GM18517 (cell line): ENCODE results near the gene CACNA1C.

Experiments used
- ATAC-seq: cut with Tn5 transposase; IDR thresholded peaks from one replicate; pipeline ENCODE4 v1.9.1; 2021; ENCODE audit warnings: mild to moderate bottlenecking, moderate library complexity; ENCODE audit not compliant: unreplicated experiment

Gene CACNA1C

GRCh38 chr12:2270846-2271245, 218.1 kb downstream of the CACNA1C start:
- ATAC-seq = no peak

- no peak for ATAC-seq
Observed at GRCh38 chr12:2271961-2272360, 219.2 kb downstream of the CACNA1C start.

- no peak for ATAC-seq
Observed at GRCh38 chr12:2273288-2273687, 220.5 kb downstream of the CACNA1C start.

- no peak for ATAC-seq
Observed at GRCh38 chr12:2273751-2274150, 221.0 kb downstream of the CACNA1C start.

- ATAC-seq = no peak
Observed at GRCh38 chr12:2274733-2275132, 221.9 kb downstream of the CACNA1C start.

- ATAC-seq = no peak
Observed at GRCh38 chr12:2276288-2277033, 223.7 kb downstream of the CACNA1C start.

GRCh38 chr12:2277492-2278155, 224.8 kb downstream of the CACNA1C start:
- no peak for ATAC-seq

GRCh38 chr12:2281446-2281845, 228.7 kb downstream of the CACNA1C start:
- ATAC-seq = no peak

- ATAC-seq = no peak
Observed at GRCh38 chr12:2282318-2282717, 229.5 kb downstream of the CACNA1C start.

GRCh38 chr12:2283480-2283879, 230.7 kb downstream of the CACNA1C start:
- no peak for ATAC-seq

- no peak for ATAC-seq
Observed at GRCh38 chr12:2283916-2284315, 231.1 kb downstream of the CACNA1C start.

- no peak for ATAC-seq
Observed at GRCh38 chr12:2284321-2284813, 231.6 kb downstream of the CACNA1C start.

- no peak for ATAC-seq
Observed at GRCh38 chr12:2284857-2285256, 232.1 kb downstream of the CACNA1C start.

GRCh38 chr12:2285462-2285861, 232.7 kb downstream of the CACNA1C start:
- no peak for ATAC-seq

- ATAC-seq = no peak
Observed at GRCh38 chr12:2286047-2286446, 233.3 kb downstream of the CACNA1C start.

GRCh38 chr12:2286461-2287131, 233.8 kb downstream of the CACNA1C start:
- no peak for ATAC-seq

GRCh38 chr12:2287151-2287550, 234.4 kb downstream of the CACNA1C start:
- ATAC-seq = no peak

- no peak for ATAC-seq
Observed at GRCh38 chr12:2287589-2287988, 234.8 kb downstream of the CACNA1C start.

GRCh38 chr12:2288001-2288400, 235.2 kb downstream of the CACNA1C start:
- no peak for ATAC-seq

- ATAC-seq = no peak
Observed at GRCh38 chr12:2288471-2288870, 235.7 kb downstream of the CACNA1C start.

GRCh38 chr12:2288875-2289274, 236.1 kb downstream of the CACNA1C start:
- ATAC-seq = no peak

GRCh38 chr12:2289525-2289924, 236.7 kb downstream of the CACNA1C start:
- ATAC-seq = no peak
